ENCODE data around the gene STK35. TPM values are rescaled to one million over a fixed set of nuclear protein-coding genes. Genes with fewer than 3 reads are reported as not detected.

Gene STK35
- total RNA-seq, 4 donors from 2014 or later = 15.6 to 20.3 (median 17.9) TPM

DNA sequence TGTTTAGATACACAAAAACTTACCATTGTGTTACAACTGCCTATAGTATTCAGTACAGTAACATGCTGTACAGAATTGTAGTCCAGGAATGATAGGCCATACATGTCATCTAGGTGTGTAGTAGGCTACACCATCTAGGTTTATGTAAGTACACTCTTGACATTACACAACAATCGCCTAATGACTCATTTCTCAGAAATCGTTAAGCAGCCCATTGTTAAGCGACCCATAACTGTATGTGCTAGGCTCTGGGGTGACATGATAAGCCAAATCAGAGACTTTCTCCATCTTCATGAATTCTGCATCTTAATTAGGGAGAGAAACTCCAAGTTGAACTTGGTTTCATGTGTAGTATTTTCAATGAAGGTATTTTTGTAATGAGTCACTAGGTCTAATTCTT is 17.2 kb downstream of the STK35 start:
- Histone ChIP-seq H3K27me3 (no peaks in the 10 kb centered on the region), H3K4me1 (peaks cover 10 to 38% of the 10 kb centered on the region in 2 donors), H3K36me3 (peaks cover 11 to 14% of the 10 kb centered on the region in 2 donors), H3K4me3 (replicated peaks in 1 of 3) (no peak overlapping the region), H3K27ac (no peak overlapping the region), H3K9me3 (no peaks in the 10 kb centered on the region)
- no peak for TF ChIP-seq POLR2A (IDR thresholded peaks at IDR 0.05)
- TF ChIP-seq, protein P1, sequence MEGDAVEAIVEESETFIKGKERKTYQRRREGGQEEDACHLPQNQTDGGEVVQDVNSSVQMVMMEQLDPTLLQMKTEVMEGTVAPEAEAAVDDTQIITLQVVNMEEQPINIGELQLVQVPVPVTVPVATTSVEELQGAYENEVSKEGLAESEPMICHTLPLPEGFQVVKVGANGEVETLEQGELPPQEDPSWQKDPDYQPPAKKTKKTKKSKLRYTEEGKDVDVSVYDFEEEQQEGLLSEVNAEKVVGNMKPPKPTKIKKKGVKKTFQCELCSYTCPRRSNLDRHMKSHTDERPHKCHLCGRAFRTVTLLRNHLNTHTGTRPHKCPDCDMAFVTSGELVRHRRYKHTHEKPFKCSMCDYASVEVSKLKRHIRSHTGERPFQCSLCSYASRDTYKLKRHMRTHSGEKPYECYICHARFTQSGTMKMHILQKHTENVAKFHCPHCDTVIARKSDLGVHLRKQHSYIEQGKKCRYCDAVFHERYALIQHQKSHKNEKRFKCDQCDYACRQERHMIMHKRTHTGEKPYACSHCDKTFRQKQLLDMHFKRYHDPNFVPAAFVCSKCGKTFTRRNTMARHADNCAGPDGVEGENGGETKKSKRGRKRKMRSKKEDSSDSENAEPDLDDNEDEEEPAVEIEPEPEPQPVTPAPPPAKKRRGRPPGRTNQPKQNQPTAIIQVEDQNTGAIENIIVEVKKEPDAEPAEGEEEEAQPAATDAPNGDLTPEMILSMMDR (IDR thresholded peaks at IDR 0.05) = no peak
- no peak for DNase-seq
- intact Hi-C loops (cut with DNase I) = no loop called here
- WGBS, 2 donors = 87 to 88% methylated on average over 3 of the region's 3 CpGs

DNA sequence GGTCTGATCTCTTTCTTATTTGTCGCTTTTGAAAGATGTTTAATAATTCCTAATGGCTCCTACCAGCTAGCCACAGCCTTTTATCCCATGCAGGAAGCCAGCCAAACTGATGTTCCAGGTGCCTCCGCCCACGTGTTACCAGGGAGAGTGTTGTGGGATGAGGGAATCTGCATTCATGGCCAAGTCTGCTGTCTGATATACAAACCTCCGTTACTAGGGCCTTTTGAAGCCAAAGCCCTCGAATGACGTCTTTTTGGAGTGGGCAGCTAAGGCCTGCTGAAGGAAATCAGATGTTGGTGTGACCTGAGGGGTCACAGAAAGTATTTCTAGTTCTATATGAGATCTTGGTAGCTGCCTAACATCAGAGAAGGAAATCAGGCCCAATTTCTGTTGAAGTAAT is 21.3 kb downstream of the STK35 start:
- intact Hi-C loops (cut with DNase I) = no loop called here
- TF ChIP-seq POLR2A (IDR thresholded peaks at IDR 0.05) = no peak
- TF ChIP-seq, protein P1 (IDR thresholded peaks at IDR 0.05) = no peak
- H3K9me3 ChIP-seq = no peaks in the 10 kb centered on the region
- peaks cover 0 to 25% of the 10 kb centered on the region in 2 donors for H3K4me1 ChIP-seq
- no peak overlapping the region for H3K4me3 ChIP-seq (replicated peaks in 1 of 3)
- 71 to 86% methylated on average over 6 of the region's 6 CpGs for WGBS, 2 donors
- no peak for DNase-seq
- no peak overlapping the region for H3K27ac ChIP-seq
- peaks cover 0 to under 1% of the 10 kb centered on the region in 2 donors for H3K36me3 ChIP-seq
- no peaks in the 10 kb centered on the region for H3K27me3 ChIP-seq

DNA sequence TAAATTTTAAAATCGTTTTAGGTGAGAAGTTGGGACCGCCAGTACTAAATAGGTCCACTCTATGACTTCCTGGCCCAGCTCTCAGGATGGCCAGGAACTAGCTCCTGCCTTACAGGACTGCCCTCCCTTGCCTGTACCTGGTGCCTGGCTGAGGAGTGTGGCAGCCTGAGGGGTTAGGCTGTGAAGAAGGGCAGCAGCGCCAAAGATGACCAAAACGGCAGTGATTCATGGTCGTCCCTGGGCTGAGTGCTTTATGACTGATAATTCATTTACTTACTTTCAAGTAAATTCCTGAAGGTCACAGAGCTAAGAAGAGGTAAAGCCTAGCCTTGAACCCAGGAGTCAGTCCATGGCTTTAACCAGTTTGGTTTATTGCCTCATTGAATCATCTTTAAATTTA is 22.1 kb downstream of the STK35 start:
- H3K27me3 ChIP-seq = no peaks in the 10 kb centered on the region
- 90 to 94% methylated on average over 5 of the region's 5 CpGs for WGBS, 2 donors
- H3K36me3 ChIP-seq = no peaks in the 10 kb centered on the region
- DNase-seq = no peak
- no peak overlapping the region for H3K27ac ChIP-seq
- no peak for TF ChIP-seq POLR2A (IDR thresholded peaks at IDR 0.05)
- TF ChIP-seq, protein P1 (IDR thresholded peaks at IDR 0.05) = no peak
- H3K4me1 ChIP-seq = peaks cover 0 to 22% of the 10 kb centered on the region in 2 donors
- no peaks in the 10 kb centered on the region for H3K9me3 ChIP-seq
- no peak overlapping the region for H3K4me3 ChIP-seq (replicated peaks in 1 of 3)
- intact Hi-C loops (cut with DNase I) = no loop called here

DNA sequence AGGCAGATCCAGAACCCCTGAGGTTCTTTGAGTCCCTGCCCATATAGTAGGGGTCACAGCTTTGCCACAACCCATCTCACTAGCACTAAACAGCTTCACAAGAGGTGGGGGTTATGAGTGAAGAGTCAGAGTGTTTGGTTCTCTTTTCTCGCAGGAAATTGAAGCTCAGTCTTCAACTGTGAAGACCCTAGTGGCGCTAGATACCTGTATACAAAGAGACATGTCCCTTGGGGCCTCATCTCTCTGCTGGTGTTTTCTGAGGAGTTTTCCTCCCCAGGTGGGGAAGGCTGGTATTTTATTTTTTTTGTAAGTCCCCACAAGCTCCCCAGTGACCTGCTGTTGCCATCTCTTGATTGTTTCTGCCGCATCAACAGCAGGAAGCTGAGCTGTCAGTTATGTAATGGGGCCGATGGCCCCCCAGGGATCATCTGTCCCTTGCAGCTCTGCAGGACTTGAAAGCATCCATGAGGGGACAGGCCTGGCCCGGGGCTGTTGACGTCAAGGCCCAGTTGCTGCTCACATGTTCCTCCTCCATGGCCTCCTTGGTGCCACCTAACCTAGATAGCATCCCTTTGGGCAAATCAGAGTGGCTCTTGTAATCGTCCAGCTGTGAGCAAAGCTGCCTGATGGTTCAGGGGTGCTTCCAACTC is 23.1 kb downstream of the STK35 start:
- 68 to 78% methylated on average over 7 of the region's 7 CpGs for WGBS, 2 donors
- intact Hi-C loops (cut with DNase I) = no loop called here
- H3K27ac ChIP-seq = no peak overlapping the region
- no peaks in the 10 kb centered on the region for H3K27me3 ChIP-seq
- no peaks in the 10 kb centered on the region for H3K36me3 ChIP-seq
- peaks cover 0 to 18% of the 10 kb centered on the region in 2 donors for H3K4me1 ChIP-seq
- TF ChIP-seq, protein P1 (IDR thresholded peaks at IDR 0.05) = no peak
- TF ChIP-seq POLR2A (IDR thresholded peaks at IDR 0.05) = no peak
- H3K4me3 ChIP-seq (replicated peaks in 1 of 3) = no peak overlapping the region
- no peak for DNase-seq
- no peaks in the 10 kb centered on the region for H3K9me3 ChIP-seq

DNA sequence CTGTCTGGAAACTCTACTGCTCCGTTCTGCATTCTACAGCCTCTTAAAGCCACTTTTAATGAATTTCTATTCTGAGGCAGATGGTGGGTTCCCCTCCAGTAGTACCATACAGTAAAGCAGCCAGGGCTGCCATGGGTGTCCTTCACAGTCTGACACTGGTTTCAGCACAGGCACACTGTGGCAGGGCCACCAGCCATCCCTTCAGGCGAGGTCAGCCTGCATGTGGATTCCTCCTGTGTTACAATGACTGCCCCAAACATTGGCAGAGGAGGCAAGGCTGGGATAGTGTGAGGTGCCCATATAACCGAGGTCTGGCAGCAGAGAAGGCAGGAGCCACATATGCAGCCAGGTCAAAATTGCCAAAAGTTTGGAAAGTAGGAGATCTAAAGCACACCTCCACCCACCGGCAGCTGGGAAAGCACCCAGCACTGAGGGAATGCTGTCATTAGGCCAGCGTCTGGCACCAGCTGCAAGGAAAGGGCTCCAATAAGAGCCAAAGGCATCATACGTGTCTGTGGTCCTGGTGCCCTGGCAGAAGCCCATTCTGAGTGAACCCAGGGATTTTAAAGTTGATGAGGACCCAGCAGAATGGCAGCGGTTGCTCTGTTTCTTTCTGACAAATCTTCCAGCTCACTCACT is 24.0 kb downstream of the STK35 start:
- H3K36me3 ChIP-seq = no peaks in the 10 kb centered on the region
- TF ChIP-seq, protein P1 (IDR thresholded peaks at IDR 0.05) = no peak
- TF ChIP-seq POLR2A (IDR thresholded peaks at IDR 0.05) = no peak
- H3K27me3 ChIP-seq = no peaks in the 10 kb centered on the region
- intact Hi-C loops (cut with DNase I) = no loop called here
- no peaks in the 10 kb centered on the region for H3K9me3 ChIP-seq
- DNase-seq = no peak
- H3K27ac ChIP-seq = no peak overlapping the region
- WGBS, 2 donors = 76 to 89% methylated on average over 6 to 7 of the region's 7 CpGs
- H3K4me3 ChIP-seq (replicated peaks in 1 of 3) = no peak overlapping the region
- peaks cover 0 to 27% of the 10 kb centered on the region in 2 donors for H3K4me1 ChIP-seq
